CD4-positive, alpha-beta T cell treated with Interleukin-6 at 100 ng/mL for 8 hours (primary cell): ENCODE measurements around the gene WNT9A.

Experiments
- DNase-seq: peaks from one replicate; pipeline ENCODE4 v3.0.0-alpha.2; 2020; ENCODE audit warnings: mixed read lengths, low spot score

Gene WNT9A

DNA sequence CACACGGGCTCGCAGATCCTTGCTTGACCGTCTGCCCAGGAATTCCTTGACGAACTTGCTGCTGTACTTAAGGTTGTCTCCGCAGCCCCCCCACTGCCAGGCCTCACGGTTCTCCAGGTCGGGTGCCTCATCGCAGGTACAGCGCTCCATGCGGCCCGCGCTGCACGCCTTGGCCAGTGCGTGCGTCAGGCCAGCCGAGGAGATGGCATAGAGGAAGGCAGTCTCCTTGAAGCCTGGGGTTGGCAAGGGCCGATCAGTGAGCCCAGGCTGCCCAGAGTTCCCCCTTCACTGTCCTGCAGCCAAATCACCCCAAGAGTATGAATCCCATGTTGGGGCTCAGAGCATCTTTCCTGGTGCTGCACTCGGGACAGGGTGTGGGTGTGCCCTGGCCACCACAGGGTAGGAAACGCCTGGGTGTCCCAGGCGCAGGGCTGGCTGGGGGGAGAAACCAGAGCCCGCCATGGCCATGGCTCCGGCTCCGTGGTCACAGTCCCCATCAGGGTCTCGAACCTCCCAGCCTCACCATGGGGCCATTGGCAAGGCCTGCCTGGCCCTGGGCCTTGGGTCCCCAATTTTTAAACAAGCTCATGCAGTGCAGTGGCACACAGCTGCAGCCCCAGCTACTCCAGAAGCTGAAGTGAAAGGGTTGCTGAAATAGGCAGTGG, 23.4 kb downstream of the WNT9A start:
- DNase-seq = no peak

DNA sequence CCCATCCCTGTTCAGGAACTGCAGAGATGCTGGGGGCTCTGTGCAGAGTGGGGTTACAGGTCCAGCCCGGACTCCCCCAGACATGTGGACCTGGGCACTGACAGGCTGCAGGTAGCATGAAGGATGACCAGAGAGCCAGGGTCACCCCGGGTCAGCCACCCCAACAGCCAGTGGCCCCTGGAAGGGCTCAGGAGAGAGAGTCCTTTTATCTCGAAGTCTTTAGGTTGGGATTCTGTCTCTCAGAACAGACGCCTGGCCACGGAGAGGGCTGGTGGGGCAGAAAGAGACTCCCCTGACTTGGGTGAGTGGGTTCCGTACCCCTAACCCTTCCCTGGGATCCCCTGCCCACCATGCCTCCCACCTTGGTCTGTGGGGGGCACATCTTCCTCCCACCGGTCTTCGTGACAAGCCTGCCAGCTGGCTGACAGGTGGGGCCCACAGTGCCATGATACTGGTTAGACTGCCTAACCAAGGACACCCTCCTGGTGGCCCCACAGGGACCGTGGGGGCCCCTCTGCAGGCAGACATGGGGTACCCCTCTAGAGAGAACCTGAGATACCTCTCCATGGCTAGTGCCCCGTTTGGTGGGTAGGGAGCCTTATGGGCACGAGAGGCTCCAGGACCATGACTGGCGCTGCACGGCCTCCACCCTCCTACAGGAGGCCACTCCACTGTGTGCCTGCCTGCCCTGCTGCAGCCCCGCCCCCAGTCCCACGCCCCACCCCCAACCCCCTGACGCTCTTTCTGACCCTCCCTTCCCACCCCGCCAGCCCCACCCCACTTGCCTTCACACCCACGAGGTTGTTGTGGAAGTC, 24.2 kb downstream of the WNT9A start:
- DNase-seq = no peak

DNA sequence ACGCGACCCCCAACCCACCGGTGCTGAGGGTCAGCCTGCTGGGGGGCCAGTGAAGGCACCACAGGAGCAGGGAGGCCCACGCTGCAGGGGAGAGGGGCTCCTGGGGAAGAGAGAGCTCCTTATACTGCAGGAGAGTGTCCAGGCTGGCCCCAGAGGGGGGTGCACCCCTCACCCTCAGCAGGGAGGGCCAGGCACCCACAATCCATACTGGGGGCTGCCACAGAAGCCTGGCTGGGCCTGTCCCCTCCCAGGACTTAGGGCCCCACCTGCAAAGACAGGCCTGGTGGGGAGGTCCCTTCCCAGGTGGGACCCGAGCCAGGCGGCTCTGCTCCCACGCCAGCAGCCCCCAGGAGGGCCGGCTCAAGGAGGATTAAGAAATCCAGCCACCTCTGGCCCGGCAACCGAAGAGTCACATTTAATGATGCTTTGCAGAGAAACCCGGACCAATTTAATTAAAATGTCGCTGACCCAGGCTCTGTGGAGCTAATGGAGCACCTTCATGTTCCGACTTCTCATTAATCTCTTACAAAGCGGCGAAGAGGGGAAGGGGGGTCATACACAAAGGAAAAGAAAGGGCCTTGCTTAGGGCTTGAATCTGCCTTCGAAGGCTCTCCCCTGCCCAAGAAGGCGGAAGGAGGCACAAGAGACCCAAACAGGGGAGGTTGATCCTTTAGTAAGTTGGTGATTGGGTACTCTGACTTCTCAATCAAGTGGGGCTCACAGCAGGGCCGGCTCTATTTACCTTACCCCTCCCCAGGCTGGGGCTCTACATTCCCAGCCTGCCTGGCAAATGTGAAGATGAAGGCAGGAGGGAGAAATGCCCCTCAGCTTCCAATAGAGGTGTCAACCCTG, 25.0 kb downstream of the WNT9A start:
- no peak for DNase-seq

DNA sequence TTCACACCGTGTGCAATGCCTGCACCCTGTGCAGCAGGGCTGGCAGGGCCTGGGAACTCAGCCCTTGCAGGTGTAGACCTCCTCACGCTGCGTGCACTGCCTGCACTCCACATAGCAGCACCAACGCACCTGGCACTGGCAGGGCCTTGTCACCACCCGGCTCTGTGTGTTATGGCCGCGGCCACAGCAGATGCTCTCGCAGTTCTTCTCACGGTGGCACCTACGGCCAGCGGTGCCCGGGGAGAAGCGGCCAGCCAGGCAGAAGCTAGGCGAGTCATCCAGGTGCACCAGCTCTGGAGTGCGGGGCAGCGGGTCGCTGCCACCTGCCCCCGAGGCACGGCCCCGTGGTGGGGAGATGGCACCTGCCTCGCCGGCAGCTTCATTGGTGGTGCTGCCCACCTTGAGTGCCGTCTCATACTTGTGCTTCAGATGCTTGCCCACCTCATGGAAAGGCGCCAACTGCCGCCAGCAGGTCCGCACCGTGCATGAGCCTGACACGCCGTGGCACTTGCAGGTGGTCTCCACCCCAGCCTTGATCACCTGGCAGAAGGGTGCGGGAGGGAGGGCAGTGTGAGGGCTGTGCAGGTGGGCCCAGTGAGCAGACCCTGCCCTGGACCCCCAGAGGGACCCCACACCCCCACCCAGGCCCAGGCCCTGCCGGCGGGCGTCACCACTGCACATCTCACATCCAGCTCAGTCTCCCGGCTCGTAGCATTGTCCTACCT, 26.1 kb downstream of the WNT9A start:
- DNase-seq = no peak

DNA sequence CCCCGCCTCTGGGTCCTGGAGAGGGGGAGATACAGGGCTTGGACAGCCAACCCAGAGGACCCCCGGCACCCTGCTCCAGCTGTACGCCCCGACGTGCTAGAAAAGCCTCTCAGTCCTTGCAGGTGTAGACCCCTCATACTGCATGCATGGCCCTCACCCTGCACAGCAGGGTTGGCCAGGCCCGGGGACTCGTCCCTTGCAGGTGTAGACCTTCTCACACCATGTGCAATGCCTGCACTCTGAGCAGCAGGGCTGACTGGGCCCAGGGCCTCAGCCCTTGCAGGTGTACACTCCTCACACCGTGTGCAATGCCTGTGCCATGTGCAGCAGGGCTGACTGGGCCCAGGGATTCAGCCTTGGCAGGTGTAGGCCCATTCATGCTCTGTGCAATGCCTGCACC, 26.8 kb downstream of the WNT9A start:
- DNase-seq = no peak

DNA sequence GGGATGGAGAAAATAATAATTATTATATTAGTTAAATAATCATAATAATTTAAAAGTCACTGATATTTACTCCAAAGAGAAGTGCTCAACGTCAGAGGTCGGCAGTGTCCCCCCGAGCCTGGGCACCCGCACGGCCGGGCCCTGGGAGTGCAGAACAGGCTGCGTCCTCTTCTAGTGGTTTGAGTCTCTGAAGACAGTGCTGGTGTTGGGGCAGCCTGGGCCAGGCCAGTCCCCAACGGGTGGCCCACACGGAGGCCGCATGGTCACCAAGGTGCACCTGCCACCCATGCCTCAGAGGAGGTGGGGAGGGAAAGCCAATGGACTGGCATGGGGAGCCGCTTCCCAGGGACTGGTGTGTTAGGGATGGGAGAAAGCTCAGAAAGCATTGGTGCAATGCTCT, 27.3 kb downstream of the WNT9A start:
- no peak for DNase-seq

DNA sequence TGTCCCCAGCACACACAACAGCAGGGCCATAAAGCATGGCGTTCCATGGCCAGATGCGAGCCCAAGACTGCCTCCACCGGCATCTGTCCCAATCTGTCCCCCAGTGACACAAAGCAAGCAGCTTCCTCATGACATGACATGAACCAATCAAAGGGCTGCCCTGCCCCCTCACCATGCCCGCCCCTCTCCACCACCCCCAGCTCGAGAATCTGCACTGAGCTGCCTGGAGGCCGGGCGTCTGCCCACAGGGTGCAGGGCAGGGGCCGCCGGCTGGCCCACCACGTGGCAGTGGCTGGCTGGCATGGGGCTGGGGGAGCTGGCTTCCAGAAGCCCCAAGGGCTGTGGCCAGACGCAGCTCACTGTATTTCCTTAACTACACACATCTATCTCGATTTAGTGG, 27.8 kb downstream of the WNT9A start:
- no peak for DNase-seq

DNA sequence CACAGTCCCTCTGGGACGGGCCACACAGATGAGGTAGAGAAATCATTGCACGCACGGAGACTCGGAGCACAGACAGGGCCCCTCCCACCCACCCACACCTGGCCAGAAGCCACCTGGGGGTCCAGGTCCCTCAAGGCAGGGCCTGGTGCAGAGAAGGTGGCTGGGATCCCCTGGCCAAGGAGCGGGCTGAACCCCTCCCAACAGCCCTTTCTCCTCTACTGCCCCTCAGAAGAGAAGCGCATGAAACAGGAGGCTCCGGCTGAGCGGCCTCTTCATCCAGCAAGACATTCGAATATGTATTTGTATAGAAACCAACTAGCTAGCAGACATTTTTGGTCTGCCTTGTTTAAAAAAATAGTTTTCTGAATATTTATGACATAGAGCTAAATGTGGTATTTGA, 29.0 kb downstream of the WNT9A start:
- DNase-seq = no peak

DNA sequence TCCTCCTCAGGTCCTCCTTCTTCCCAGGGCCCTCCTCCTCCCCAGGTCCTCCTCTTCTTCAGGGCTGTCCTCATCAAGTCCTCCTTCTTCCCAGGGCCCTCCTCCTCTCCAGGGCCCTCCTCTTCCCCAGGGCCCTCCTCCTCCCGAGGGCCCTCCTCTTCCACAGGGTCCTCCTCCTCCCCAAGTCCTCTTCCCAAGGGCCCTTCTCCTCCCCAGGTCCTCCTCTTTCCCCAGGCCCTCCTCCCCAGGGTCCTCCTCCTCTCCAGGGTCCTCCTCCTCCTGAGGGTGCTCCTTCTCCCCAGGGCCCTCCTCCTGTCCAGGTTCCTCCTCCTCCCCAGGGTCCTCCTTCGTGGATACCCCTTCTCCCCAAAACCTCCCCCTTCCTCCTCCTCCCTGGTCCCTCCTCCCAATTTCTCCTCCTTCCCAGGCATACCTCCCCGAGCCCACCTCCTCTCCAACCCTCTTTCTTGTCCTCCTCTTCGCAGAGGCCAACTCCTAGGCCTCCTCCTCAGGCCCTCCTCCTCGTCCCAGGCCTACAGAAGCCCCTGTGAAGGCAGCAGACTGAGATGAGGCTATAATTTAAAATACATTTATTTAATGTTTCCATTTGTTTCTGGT, 29.5 kb downstream of the WNT9A start:
- no peak for DNase-seq

DNA sequence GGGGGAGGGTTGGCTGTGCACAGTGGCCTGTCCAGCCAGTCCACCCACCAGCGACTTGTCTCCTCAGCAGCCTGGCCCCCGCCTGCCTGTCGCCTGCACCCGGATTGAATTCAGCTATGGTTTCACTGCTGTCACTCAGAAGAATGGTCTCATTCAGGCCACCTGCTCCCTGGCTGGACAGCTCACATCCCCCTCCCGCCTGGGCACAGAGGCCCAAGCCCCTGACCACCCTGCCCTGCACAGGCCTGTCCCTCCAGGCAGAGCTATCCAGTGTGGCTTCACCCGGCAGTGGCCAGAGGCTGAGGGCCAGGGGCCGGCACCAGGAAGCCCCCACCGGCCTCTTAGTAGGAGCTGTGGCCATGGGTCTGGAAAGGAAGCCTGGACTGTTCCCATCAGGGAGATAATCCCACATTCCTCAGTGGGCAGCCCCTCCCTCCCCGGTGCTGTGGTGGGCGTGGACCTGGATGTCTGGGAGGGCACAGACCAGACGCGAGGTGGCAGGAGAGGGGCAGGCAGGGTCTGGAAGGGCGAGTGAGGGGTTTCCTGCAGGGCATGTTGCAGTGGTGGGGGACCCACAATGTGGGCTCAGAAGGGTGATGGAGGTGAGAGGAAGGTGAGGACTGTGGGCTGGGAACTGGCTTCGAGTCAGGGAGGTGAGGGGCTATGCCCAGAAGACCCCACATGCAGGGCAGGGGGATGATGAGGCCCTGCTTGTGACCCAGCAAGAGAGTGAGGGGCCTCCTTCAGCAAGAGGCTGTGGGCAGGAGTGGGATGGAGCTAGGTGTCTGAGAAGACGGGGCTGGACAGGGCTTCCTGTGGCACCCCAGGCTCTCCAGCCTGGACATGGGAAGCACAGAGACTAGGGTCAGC, 30.4 kb downstream of the WNT9A start:
- DNase-seq = no peak

DNA sequence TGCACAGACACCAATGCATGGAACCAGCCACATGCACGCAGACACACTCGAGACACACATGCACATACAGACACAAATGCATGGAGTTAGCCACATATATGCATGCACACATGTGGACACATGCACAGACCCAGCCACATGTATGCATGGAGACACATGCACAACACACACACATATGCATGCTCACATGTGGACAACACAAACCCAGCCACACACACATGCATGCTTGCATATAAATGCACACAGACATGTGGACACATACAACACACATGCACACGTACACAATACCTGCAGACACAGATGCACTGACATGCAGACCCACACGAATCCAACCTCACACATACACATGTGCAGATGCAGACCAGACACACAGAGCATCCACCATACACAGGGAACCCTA, 31.1 kb downstream of the WNT9A start:
- DNase-seq = no peak

DNA sequence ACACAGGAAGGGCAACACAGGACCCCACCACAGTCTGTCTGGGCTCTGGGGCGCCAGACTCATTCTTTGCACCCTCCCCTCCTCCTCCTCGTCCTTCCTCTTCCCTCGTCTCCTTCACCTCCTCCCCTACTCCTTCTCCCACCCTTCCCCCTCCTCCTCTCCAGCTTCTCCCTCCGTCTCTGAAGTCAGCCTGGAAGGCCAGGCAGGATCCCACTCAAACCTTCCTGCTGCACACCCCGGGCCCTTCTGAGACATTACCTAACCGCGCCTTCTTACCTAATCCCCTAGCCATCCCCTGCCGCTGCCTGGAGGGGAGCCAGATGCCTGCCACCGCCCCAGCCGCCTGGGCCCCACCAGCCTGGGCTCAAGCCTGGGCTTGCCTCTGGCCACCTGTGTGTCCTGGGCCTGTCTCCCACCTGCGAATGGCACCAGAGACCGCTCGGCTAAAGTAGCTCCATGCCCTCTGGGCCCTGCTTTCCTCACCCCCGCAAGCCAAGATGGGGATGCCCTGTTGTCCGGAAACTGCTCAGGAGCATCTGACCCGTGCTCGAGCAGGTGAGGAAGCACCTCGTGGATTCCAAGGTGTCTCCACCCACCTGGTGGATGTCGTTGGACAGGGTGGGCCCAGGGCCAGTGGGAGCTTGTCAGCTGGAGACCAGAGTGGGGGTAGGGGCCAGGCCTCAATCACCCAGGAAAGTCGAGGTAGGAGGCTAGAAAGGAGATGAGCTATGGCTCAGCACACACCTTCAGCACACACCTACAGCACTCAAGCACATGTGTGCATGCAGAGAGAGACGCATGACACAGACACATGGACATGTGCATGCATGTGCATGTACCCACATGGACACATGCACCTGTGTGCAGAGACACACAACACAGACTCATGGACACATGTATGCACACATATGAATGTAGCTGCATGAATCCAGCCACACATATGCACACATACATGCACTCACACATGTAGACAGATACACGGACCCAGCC, 31.9 kb downstream of the WNT9A start:
- DNase-seq = no peak

DNA sequence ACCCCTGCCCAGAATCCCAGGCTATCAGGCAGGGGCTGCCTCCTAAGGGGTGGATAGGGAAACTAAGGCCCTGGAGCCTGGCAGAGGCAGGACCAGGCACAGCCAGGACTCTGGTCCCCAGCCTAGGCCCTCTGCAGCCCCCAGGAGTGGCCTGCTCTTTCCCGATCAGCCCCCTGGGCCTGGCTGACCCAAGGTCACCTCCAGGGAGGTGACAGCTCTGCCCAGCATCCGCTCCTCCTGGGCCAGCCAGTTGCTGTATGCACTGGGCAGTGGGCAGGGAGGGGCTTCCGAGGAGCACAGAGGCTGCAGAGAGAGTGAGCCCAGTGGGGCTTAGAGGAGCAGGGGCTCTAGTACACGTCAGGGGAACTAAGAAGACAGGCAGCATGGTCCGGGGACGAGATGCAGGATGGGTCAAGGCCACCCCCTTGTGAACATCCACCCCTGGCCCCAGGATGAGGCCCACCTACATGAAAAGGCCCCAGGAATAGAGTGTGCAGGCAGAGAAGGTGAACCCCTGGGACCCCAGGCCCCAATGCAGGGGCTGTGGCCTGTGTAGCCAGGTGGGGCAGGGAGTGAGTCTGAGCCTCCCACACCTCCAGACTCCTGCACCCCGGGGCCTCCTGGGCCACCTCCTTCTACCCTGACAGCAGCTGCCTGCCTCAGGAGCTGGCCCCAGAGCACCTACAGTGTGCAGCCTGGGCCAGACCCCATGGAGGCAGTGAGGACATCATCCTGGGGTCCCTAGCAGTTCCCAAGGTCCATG, 32.8 kb downstream of the WNT9A start:
- DNase-seq = no peak

DNA sequence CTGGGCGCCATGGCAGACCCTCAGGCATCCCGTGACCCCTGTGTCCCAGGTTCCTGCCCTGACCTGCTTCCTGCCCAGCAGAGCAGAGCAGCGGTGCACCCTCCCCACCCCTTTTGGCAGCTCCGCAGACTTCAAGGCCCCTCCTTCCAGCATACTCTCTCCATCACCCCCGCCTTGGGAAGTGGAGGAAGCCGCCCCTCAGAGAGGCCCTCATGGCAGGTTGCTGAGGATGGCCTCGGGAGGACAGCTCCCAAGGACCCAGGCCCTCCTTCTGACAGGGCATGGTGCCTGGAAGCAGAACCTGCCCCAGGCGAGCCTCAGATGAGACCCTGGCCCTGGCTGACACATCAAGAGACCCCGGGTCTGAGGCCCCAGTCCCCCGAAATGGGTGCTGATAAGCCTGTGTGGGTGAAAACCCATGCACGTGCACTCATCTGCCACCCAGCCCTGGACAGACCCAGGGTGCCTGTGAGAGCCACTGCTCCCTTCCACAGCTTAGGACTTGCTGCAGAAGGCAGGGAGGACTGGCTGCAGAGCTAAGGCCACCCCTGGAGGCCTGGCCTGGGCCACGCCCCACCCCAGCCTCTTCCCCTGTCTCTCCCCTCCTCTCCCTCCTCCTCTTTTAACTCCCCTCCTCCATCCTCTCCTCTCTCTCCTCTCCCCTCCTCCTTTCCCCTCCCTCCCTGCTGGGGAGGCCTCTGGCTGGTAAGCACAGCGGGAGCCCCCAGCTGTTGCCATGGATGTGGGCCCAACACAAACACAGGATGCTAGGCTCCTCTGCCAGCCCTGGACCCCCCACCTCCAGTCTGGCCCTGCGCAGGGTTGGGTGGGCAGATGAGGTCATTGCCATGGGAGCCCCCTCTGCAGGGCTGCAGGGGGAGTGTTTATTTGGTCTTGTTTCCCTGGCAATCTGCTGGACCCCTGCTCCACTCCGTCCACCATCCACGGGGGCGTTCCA, 33.7 kb downstream of the WNT9A start:
- DNase-seq = no peak

DNA sequence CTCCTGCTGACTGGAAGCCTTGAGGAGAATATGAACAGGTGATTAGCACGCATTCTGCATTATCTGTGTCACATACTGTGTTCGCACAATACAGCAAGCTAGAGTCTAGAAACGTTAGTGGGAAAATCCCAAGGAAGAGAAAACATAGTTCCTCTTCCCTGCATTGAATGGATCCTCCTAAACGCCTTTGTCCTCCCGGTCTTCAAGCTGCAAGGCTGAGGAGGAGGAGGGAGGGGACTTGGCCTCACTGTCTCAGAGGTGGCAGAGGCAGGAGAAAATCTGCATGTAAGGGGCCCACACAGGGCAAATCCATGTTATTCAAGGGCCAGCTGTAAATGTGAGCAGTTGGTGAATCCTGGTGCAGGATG, 34.4 kb downstream of the WNT9A start:
- DNase-seq = no peak

DNA sequence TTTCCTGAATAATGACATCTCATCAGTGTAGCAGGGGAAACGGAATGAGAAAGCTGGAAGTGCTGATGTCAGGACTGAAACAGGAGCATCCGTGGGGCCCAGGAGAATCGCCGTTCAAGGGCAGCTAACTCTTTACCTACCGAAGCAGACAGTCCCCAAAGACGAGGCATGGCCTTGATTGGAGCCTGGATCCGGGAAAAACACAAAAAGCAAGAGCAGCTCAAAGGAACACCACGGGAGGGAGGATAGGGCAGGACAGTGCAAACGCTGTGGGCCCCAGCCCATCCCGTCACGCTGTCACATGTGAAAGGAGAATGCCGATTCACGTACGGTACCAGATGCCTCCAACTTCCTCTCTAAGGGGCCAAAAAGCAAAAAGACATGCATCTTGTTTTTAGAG, 34.9 kb downstream of the WNT9A start:
- no peak for DNase-seq

DNA sequence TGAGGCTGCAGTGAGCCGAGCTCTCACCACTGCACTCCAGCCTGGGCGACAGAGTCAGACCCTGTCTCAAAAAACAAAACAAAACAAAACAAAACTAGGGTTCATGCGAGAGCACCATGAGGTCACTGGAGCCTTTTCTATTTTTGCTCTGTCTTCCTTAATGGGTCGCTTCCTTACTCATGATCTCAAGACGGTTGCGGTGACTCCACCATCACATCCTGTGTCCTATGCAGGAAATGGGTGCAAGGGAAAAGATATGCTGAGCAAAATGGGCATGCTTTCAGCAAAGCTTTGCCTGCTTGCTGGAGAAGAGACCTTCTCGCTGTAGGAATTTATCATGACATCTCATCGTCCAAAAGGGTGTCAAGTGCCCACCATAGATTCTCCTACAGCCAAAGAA, 36.4 kb downstream of the WNT9A start:
- DNase-seq = no peak
